VCaP (cell line): ENCODE measurements around the gene DTWD2.
A peak's percentile ranks its signal among the peaks of the same experiment; 100 is the strongest.
"Not testable (repeated sequence)": the region's sequence is repeated elsewhere in the genome, so short reads cannot be mapped to it uniquely, and the experiment has no call there.

ENCODE experiments used
- H3K27ac ChIP-seq: fragments of 450-650 bp; 2 replicates; pipeline ENCODE4 v1.5.1; 2017
- TF ChIP-seq, protein P1 (sequence below): fragments of 450-650 bp; conservative IDR thresholded peaks from 2 replicates; pipeline ENCODE4 v1.5.1; 2017; ENCODE audit warnings: mild to moderate bottlenecking, moderate library complexity

DTWD2 gene

DNA sequence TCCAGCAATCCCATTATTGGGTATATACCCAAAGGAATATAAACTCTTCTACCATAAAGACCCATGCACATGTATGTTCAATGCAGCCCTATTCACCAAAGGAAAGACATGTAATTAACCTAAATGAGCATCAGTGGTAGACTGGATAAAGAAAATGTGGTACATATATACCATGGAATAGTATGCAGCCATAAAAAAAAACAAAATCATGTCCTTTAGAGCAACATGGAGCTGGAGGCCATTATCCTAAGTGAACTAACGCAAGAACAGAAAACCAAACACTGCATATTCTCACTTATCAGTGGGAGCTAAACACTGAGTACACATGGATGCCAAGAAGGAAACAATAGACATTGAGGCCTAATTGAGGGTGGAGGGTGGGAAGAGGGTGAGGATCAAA lies 27.8 kb downstream of the DTWD2 start:
- no peak overlapping the region for H3K27ac ChIP-seq
- TF ChIP-seq, protein P1, sequence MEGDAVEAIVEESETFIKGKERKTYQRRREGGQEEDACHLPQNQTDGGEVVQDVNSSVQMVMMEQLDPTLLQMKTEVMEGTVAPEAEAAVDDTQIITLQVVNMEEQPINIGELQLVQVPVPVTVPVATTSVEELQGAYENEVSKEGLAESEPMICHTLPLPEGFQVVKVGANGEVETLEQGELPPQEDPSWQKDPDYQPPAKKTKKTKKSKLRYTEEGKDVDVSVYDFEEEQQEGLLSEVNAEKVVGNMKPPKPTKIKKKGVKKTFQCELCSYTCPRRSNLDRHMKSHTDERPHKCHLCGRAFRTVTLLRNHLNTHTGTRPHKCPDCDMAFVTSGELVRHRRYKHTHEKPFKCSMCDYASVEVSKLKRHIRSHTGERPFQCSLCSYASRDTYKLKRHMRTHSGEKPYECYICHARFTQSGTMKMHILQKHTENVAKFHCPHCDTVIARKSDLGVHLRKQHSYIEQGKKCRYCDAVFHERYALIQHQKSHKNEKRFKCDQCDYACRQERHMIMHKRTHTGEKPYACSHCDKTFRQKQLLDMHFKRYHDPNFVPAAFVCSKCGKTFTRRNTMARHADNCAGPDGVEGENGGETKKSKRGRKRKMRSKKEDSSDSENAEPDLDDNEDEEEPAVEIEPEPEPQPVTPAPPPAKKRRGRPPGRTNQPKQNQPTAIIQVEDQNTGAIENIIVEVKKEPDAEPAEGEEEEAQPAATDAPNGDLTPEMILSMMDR, result no peak

DNA sequence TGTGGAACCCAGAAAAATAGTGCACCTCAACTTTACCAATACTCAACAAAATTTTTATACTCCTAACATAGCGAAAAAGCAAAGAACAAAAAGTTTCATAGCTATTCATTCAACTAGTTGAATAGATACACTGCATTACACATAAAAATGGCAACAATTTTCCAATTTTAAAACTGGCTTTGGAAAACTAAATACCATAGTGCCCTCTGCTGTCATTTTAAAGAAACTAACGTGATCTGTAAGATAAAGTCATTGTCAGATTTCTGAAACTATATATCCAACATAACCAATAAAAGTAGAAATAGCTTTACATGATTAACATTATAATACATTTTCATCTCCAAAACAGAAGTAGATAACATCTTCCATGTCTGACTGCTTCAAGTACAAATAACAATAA lies 31.6 kb downstream of the DTWD2 start:
- H3K27ac ChIP-seq, result no peak overlapping the region
- TF ChIP-seq, protein P1, result peak; percentile 68

DNA sequence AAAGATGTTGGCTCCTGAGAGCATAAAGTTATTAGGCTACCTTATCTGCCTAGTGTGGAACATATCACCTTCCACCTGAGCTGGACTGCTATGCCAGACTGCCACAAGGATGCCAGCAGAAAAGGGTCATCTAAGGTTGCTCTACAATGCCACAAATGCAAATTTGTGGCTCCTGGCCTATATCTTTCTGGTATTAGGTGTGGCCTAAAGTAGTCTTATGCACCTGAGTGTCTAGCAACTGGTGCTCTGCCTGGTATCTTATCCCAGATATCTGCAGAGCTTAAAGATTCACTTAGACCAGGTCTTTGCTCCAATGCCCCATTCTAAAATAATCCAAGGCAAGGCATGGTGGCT lies 34.7 kb downstream of the DTWD2 start:
- no peak overlapping the region for H3K27ac ChIP-seq

DNA sequence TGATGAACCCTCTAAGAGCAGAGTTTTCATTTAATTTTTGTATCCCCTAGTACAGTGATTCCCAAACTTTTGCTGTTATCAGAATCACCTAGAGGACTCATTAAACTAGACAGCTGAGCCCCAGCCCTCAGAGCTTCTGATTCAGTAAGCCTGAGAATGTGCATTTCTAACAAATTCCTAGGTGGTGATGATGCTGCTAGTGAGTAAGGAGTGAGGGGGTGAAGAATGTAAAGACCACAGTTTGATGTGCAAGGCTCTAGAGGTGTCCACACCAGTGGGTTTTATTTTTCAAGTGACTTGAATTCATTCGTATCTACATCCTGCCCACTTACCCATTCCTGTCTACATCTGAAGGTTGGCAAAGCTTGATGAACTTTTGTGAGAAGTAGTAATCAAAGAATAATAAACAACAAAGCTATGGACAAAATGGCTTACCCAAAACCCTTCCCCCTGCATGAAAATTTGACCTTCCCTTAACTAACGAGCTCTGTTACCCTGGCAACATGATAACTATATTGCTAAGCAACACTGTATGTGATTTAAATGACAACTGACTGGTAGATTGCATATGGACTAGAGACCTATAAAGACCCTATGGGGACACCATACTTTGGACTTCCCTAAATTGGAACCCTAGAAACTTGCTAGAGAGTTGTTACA lies 35.2 kb downstream of the DTWD2 start:
- no peak overlapping the region for H3K27ac ChIP-seq
- TF ChIP-seq, protein P1, result no peak

More for the DNA sequence above, 34.7 kb downstream of the DTWD2 start:
- TF ChIP-seq, protein P1, result no peak

DNA sequence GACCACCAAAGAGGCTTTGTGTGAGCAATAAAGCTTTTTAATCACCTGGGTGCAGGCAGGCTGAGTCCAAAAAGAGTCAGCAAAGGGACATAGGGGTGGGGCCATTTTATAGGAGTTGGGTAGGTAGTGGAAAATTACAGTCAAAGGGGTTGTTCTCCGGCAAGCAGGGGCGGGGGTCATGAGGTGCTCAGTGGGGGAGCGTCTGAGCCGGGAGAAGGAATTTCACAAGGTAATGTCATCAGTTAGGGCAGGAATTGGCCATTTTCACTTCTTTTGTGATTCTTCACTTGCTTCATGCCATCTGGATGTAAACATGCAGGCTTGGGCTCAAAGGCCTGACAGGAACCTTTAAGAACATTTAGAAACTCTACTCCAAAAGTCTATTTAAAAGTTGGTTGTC lies 36.0 kb downstream of the DTWD2 start:
- H3K27ac ChIP-seq, result not testable (repeated sequence)

DNA sequence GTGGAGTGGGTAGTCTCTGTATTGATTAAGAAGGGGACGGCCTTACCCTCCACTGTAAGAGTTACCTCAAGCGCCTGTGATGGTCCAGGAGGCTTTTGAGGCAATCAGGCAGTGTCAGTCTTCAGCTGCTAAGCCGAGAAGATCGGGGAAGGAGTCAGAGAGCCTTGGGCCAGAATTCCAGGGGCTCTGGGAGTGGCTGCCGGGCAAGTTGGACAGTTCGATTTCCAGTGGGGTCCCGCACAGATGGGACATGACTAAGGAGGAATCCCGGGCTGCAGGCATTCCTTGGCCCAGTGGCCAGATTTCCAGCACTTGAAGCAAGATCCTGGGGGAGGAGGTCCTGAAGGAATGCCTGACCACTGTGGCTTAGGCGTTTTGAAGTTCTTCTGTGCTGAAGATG lies 38.0 kb downstream of the DTWD2 start:
- not testable (repeated sequence) for H3K27ac ChIP-seq

DNA sequence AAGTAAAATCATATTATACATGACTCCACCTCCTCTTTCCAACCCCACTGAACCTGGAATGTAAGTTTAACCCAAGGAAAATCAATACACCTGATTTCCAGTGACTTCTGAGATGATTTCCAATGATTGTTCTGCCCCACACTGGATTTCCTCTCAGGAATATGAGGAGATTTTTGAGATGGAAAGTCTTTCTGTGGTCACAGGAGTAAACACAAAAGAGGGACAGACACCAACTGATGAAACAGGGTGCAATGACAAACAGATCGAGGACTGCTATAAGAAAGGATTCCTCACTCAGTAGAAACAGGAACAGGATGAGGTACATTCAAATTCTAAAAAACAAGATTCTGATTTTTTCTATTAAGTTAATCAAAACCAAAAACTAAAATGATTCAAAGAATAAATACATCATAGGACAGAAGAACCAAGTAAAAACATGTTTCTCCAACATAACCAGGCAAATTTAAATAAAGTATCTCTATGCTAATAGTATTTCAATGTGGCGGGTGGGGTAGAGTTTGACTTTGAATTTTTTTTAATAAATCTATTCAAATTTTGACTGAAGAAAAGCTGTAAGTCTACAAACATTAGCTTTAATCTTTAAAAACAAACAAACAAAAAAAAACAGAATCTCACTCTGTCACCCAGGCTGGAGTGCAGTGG lies 42.1 kb downstream of the DTWD2 start:
- TF ChIP-seq, protein P1, result no peak
- no peak overlapping the region for H3K27ac ChIP-seq

DNA sequence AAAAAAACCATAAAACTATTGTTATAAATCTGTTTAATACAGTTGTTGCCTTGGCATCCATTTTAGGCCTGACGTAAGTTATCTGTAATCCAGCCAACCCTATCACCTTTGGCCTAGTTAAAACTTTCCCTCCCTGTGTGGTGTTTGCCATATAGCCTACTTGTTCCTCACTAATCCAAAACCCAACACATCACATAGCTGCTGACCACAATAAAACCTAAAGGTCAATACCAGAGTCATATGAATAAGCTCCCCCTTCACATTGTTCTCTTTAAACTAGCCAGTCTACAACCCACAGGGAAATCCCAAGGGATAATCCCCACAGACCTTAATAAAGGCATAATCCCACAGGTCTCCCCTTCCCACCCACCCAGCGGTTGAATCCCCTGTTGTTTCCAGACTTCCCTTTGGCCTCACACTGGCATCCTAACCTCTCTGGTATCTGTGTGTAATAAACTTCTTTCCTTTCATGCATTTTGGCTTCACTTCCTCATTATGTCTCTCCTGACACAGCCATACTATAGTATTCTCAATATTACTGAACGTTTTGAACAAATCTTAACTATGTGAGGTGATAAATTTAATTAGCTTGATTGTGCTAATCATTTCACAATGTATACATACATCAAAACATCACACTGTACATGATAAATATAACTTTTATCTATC lies 50.8 kb downstream of the DTWD2 start:
- no peak overlapping the region for H3K27ac ChIP-seq
- TF ChIP-seq, protein P1, result no peak
